HG03521 (cell line): ENCODE results near the gene BACE1-AS.
"Not testable (repeated sequence)": the region's sequence is repeated elsewhere in the genome, so short reads cannot be mapped to it uniquely, and the experiment has no call there.

Source experiments
- ATAC-seq: cut with Tn5 transposase; IDR thresholded peaks from one replicate; pipeline ENCODE4 v1.9.1; 2021; ENCODE audit warnings: mild to moderate bottlenecking, moderate library complexity; ENCODE audit not compliant: unreplicated experiment

The BACE1-AS gene

GRCh38 chr11:117319214-117319840 lies 28.2 kb downstream of the BACE1-AS start:
- ATAC-seq = no peak

GRCh38 chr11:117327255-117327566 lies 36.1 kb downstream of the BACE1-AS start:
- ATAC-seq = not testable (repeated sequence)

- ATAC-seq = peak; percentile 97
These were observed 36.6 kb downstream of the BACE1-AS start, which contains the start of gene CEP164 for GRCh38 chr11:117327567-117328374. Gene CEP164 (plus strand): TSS chr11:117327854. CDS start chr11:117338587, 10,733 bp downstream.

- peak; percentile 2 for ATAC-seq
These were observed 37.3 kb downstream of the BACE1-AS start for GRCh38 chr11:117328375-117329010.

GRCh38 chr11:117332843-117333242 lies 41.7 kb downstream of the BACE1-AS start:
- ATAC-seq = no peak

GRCh38 chr11:117333917-117334316 lies 42.8 kb downstream of the BACE1-AS start:
- no peak for ATAC-seq

GRCh38 chr11:117334896-117335295 lies 43.8 kb downstream of the BACE1-AS start:
- ATAC-seq = no peak

GRCh38 chr11:117335399-117335798 lies 44.3 kb downstream of the BACE1-AS start:
- no peak for ATAC-seq

GRCh38 chr11:117337076-117337475 lies 45.9 kb downstream of the BACE1-AS start:
- no peak for ATAC-seq
